Measurements from ENCODE around the gene RAB7B. TPM values are rescaled to one million over a fixed set of nuclear protein-coding genes. Genes with fewer than 3 reads are reported as not detected.

RAB7B gene
- total and polyA plus RNA-seq, 9 of the 15 experiments (the other 6 are each of a cell fraction or from before 2014, with no cell fraction given): 0.03 to 0.29 (median 0.07) TPM; not detected in 4

- TF ChIP-seq TFAP4 (CRISPR knock-in tag; IDR thresholded peaks at IDR 0.05; ENCODE audit: borderline replicate concordance) (peak; percentile 35; the same call in 1 of the 2 replicates), BHLHE40 (IDR thresholded peaks at IDR 0.05; ENCODE audit: low read length) (peak; percentile 36; the same call in 1 of the 2 replicates), ZNF707 (CRISPR knock-in tag; conservative IDR thresholded peaks at IDR 0.05) (no peak), FOXJ2 (tag; IDR thresholded peaks at IDR 0.05) (no peak), MTA2 (IDR thresholded peaks at IDR 0.05; ENCODE audit: low read depth) (no peak), CREB1 (IDR thresholded peaks at IDR 0.05) (peak; percentile 22; the same call in 1 of the 2 replicates), CREB1 (CRISPR knock-in tag; IDR thresholded peaks at IDR 0.05) (no peak; the same call in 1 of the 2 replicates), ZNF507 (tag; conservative IDR thresholded peaks at IDR 0.05) (no peak), HNRNPUL1 (IDR thresholded peaks at IDR 0.05; ENCODE audit: low read length) (no peak), ZZZ3 (IDR thresholded peaks at IDR 0.05) (no peak), POU5F1 (IDR thresholded peaks at IDR 0.05; ENCODE audit: borderline replicate concordance, low read depth, low read length, partially characterized antibody) (no peak), THRA (IDR thresholded peaks at IDR 0.05) (no peak)
- TF ChIP-seq, protein P1, sequence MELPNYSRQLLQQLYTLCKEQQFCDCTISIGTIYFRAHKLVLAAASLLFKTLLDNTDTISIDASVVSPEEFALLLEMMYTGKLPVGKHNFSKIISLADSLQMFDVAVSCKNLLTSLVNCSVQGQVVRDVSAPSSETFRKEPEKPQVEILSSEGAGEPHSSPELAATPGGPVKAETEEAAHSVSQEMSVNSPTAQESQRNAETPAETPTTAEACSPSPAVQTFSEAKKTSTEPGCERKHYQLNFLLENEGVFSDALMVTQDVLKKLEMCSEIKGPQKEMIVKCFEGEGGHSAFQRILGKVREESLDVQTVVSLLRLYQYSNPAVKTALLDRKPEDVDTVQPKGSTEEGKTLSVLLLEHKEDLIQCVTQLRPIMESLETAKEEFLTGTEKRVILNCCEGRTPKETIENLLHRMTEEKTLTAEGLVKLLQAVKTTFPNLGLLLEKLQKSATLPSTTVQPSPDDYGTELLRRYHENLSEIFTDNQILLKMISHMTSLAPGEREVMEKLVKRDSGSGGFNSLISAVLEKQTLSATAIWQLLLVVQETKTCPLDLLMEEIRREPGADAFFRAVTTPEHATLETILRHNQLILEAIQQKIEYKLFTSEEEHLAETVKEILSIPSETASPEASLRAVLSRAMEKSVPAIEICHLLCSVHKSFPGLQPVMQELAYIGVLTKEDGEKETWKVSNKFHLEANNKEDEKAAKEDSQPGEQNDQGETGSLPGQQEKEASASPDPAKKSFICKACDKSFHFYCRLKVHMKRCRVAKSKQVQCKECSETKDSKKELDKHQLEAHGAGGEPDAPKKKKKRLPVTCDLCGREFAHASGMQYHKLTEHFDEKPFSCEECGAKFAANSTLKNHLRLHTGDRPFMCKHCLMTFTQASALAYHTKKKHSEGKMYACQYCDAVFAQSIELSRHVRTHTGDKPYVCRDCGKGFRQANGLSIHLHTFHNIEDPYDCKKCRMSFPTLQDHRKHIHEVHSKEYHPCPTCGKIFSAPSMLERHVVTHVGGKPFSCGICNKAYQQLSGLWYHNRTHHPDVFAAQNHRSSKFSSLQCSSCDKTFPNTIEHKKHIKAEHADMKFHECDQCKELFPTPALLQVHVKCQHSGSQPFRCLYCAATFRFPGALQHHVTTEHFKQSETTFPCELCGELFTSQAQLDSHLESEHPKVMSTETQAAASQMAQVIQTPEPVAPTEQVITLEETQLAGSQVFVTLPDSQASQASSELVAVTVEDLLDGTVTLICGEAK (IDR thresholded peaks at IDR 0.05): no peak
- TF ChIP-seq, protein P1 (CRISPR knock-in tag; IDR thresholded peaks at IDR 0.05): no peak
- TF ChIP-seq, protein P2, sequence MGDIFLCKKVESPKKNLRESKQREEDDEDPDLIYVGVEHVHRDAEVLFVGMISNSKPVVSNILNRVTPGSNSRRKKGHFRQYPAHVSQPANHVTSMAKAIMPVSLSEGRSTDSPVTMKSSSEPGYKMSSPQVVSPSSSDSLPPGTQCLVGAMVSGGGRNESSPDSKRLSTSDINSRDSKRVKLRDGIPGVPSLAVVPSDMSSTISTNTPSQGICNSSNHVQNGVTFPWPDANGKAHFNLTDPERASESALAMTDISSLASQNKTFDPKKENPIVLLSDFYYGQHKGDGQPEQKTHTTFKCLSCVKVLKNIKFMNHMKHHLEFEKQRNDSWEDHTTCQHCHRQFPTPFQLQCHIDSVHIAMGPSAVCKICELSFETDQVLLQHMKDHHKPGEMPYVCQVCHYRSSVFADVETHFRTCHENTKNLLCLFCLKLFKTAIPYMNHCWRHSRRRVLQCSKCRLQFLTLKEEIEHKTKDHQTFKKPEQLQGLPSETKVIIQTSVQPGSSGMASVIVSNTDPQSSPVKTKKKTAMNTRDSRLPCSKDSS (IDR thresholded peaks at IDR 0.05; ENCODE audit: low read depth, partially characterized antibody): no peak
Measured at GRCh38 chr1:205950826-205951549, 52.2 kb downstream of the RAB7B start (continued).
